Measurements from ENCODE around the gene MYO9A.
"Not testable (repeated sequence)": the region's sequence is repeated elsewhere in the genome, so short reads cannot be mapped to it uniquely, and the experiment has no call there.

Gene MYO9A

DNA sequence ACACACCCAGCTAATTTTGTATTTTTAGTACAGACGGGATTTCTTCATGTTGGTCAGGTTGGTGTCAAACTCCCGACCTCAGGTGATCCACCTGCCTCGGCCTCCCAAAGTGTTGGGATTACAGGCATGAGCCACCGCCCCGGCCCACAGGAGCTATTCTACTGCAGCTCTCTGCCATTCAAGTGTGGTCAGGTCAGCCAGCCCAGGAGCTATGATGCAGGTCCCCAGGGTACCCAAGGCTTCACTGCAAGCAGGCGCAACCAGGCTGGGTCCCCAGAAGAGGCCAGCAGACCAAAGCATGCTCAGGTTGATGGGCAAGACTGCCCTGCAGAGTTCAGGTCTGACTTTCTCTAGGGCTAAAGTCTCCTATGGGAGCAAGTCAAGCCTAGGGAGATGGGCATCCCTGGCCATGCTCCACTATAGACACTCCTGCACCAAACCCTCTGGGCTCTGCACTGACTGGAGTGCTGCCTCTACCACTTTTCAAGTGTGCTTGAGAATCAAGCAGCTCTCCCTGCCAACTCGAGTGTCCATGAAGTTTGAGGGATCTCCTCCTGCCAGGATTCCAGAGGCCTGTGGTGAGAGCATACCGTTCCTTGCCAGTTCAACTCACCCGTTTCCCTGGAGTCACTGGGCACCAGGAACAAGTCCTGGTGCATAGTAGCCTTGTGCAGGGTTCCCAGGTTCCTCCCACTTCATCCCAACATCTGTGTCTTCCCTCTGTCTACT lies 30.9 kb downstream of the MYO9A start:
- DNase-seq: no peak

DNA sequence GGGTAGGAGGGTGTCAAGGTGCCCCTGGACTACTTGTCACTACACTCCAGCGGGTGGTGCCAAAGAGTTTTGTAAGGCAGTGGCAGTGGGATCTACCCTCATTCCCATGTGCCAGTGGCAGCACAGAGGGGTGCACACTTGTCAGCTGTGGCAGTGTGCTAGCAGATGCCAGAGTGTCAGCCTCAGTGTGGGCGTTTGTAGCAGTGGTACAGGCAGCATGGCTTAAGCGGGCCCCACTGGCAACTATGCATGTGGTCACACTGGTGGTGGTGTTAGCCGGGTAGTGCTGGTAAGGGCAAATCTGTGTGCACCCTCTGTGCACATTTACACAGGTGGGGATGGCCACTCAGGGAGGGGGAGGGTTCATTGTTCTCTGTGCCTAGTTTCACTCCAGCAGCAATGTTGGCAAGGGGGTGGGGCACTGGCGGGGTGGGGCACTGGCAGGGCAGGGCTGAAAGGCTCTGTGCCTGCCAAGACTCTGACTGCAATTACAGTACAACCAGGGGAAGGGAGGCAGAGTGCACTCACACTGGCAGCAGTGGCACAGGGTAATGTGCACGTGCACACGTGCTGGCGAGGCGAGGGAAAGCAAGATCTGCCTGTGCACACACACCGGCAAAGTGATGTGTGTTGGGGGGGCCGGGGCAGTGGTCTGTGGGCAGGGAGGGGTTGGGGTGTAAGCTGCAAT lies 31.8 kb downstream of the MYO9A start:
- DNase-seq: no peak

DNA sequence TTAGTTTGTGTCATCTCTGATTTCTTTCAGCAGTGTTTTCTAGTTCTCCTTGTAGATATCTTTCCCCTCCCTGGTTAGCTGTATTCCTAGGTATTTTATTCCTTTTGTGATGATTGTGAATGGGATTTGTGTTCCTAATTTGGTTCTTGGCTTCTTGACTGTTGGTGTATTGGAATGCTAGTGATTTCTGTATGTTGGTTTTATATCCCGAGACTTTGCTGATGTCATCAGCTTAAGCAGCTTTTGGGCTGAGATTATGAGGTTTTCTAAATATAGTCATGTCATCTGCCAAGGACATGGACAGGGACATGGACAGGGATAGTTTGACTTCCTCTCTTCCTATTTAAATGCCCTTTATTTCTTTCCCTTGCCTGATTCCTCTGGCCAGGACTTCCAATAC lies 35.8 kb downstream of the MYO9A start:
- DNase-seq: no peak

DNA sequence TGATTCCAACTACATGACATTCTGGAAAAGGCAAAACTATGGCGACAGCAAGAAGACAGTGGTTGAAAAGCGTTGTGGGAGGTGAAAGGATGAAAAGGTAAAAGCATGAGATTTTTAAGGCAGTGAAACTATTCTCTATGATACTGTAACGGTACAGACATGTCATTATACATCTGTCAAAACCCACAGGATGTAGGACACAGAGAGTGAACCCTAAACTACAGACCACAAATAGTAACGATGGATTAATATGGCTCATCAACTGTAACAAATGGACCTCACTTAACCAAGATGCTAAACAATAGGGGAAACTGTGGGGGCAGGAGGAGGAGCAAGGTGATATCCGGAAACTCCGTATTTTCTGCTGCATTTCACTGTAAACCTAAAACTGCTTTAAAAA lies 39.1 kb downstream of the MYO9A start:
- no peak for DNase-seq

DNA sequence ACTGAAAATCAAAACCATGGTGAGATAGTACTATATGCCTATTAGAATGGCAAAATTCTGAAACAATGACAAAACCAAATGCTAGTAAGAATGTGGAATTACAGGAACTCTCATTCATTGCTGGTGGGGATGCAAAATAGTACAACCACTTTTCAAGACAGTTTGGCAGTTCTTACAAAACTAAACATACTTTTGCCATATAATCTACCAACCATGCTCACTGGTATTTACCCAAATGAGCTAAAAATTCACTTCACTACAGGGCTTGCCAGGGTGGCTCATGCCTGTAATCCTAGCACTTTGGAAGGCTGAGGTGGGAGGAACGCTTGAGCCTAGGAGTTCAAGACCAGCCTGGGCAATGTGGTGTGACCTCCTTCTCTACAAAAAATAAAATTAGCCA lies 40.0 kb downstream of the MYO9A start:
- no peak for DNase-seq

DNA sequence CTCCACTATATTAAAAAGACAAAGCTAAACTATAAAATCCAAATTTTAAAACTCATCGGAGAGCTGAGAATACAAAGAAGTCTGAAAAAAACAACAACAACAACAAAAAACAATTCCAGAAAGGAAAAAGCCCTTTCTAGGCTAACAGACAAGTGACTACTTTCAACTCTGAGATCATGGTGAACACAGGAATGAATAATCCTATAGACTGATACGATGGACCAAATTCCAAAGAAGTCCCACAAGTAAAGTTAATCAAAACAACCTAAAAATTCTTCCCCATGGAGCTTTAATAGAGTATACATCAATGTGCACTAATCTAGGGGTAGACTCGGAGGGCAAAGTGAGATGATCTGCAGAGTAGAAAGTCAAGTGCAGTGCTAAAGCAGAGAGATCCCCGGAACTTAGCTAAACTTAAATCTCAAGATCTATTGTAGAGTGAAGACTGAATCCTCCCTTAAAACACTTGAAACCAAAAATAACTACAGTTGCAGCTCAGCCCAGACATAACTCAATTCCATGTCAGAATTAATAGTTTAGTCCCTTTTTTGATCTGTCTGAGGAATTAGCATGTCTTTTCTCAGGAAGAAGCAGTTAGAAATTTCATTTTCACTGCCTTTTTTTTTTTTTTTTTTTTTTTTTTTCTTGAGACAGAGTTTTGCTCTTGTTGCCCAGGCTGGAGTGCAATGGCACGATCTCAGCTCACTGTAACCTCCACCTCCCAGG lies 43.5 kb downstream of the MYO9A start:
- no peak for DNase-seq

DNA sequence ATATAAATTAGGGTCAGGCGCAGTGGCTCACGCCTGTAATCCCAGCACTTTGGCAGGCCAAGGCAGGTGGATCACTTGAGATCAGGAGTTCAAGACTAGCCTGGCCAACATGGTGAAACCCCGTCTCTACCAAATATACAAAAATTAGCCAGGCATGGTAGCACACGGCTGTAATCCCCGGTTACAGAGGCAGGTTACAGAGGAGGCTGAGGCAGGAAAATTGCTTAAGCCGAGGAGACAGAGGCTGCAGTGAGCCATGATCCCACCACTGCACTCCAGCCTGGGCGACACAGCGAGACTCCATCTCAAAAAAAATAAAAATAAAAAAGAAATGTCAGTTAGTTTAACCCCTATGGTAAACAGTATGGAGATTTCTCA lies 46.5 kb downstream of the MYO9A start:
- DNase-seq: not testable (repeated sequence)

DNA sequence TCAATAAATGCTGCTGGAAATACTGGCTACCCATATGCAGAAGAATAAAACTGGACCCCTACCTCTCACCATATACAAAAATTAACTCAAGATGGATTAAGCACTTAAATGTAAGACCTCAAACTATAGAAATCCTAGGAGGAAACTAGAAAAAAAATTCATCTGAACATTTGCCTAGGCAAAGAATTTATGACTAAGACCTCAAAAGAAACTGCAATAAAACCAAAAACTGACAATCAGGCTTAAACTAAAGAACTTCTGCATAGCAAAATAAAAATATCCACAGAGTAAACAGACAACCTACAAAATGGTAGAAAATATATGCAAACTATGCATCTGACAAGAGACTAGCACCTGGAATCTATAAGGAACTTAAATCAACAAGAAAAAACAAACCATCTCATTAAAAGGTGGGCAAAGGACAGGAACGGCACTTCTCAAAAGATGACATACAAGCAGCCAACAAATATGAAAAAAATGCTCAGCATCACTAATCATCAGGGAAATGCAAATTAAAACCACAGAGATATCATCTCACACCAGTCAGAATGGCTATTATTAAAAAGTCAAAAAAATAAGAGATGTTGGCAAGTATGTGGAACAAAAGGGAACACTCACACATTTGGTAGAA lies 47.0 kb downstream of the MYO9A start:
- no peak for DNase-seq

DNA sequence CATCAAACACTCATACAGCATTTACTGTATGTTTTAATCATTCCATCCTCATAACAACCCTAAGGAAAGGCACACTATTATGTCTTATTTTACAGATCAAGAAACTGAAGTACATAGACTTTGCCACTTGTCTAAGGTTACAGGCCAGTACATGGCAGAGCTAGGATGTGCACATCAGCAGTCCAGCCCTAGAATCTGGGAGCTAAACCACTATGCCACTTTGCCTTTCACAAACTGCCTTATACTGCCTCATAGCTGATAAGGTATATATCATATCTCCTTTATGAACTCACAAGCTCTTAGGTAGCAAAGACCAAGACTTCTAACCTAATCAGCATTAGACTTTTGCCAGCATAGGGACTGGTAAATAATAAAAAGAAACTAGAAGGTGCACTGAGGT lies 49.1 kb downstream of the MYO9A start:
- DNase-seq: no peak

DNA sequence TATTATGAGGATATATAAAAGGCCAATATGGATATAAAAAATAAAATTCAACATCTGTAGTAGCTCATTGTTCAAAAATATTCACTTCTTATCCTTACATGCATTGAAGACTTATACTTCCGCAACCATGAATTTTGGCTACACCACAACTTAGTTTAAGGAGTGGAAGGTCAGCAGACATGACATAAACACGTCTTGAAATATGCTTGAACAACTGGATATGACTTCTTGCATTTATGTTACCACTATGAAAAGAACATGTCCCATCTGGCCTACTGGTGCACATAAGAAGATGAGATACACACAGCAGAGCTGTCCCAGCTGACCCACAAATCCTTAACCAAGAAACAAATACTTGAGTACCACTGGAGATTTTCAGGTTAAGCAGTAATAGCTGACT lies 52.1 kb downstream of the MYO9A start:
- DNase-seq: no peak

DNA sequence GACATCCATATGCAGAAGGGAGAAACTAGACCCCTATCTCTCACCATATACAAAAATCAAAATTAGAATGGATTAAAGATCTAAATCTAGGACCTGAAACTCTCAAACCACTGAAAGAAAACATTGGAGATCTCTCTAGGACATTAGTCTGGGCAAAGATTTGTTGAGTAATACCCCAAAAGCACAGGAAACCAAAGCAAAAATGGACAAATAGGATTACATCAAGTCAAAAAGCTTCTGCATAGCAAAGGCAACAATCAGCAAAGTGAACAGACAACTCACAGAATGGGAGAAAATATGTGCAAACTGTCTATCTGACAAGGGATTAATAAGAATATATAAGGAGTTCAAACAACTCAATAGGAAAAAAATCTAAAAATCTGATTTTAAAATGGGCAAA lies 54.8 kb downstream of the MYO9A start:
- no peak for DNase-seq

DNA sequence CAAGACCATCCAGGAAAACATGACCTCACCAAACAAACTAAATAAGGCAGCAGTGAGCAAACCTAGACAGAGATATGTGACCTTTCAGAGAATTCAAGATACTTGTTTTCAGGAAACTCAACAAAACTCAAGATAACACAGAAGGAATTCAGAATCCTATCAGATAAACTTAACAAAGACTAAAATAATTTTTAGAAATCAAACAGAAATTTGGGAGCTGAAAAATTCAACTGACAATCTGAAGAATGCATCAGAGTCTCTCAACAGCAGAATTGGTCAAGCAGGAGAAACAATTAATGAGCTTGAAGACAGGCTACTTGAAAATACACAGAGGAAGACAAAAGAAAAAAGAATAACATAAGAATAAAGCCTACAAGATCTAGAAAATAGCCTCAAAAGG lies 55.6 kb downstream of the MYO9A start:
- no peak for DNase-seq

DNA sequence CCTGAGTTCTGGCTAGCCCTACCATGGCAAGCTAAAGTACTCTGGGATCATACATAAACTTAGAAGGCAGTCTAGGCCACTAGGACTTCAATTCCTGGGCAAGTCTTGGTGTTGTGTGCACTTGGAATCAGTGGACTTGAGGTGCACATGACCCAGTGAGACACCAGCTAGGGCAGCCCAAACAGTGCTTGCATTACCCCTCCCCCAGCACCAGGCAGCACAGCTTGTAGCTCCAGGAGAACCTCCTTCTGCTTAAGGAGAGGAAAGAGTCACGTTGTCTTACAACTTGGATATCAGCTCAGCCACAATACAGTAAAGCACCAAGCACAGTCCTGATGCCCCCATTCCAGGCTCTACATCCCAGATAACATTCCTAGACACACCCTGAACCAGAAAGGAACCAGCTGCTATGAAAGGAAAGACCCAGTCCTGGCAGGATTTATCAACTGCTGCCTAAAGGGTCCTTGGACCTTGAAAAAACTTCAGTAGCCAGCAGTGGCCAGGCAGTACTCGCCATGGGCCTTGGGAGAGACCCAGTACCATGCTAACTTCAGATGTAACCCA lies 57.2 kb downstream of the MYO9A start:
- DNase-seq: no peak

DNA sequence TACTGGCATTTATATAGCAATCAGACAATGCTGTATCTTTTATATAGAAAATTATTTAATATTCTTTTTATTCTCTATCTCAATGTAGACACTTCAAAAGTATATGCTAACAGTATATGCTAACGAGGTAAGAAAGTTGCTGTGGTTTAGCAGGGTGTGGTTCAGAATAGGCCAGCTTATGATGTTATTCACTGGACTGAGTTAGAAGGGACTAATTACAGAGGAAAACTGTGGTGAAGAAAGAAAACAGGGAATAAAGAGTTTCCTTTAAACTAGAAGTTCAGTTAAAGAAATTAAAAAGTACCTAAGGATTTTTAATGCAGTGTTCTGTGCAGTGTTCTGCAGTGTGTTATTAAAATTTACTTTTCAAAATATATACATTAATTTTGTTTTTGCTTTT lies 59.4 kb downstream of the MYO9A start:
- no peak for DNase-seq

DNA sequence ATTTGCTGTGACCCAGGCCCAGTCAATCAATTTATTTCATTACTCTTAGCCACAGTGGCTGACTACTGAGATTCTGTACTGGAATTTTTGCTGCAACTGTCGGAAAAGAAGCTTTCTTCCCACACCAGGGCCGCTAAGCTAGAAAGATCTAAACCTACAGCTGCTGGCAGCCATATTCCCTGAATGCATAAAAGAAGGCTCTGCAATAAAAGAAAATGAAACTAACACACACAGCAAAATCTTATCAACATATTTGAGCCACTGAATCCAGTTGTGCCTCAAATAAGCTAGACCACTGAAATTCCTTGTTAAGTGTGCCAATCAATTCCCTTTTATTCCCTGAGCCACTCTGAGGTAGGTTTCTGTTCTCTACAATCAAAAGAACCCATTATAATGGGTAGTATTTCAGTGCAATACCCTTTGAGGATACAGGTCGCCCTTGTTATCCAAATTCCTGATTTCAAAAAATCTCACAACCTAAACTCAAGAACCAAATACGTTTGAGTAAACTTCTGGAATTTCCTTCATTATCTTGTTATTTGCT lies 60.3 kb downstream of the MYO9A start:
- no peak for DNase-seq

DNA sequence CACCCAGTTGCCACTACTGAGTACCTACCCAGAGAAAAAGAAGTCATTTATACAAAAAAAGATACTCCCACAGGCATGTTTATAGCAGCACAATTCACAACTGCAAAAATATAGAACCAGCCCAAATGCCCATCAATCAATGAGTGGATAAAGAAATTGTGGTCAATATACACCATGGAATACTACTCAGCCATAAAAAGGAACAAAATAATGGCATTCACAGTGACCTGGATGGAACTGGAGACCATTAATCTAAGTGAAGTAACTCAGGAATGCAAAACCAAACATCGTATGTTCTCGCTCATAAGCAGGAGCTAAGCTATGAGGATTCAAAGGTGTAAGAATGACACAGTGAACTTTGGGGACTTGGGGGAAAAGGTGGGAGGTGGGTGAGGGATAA lies 61.7 kb downstream of the MYO9A start:
- not testable (repeated sequence) for DNase-seq

DNA sequence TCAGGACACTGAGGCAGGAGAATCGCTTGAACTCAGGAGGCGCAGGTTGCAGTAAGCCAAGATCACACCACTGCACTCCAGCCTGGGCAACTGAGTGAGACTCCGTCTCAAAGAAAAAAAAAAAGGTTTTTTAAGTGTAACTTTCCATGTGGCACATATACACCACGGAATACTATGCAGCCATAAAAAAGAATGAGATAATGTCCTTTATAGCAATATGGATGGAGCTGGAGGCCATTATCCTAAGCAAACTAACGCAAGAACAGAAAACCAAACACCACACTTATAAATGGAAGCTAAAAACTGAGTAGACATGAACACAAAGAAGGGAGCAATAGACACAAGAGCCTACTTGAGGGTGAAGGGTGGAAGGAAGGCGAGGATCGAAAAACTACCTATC lies 64.7 kb downstream of the MYO9A start:
- not testable (repeated sequence) for DNase-seq

DNA sequence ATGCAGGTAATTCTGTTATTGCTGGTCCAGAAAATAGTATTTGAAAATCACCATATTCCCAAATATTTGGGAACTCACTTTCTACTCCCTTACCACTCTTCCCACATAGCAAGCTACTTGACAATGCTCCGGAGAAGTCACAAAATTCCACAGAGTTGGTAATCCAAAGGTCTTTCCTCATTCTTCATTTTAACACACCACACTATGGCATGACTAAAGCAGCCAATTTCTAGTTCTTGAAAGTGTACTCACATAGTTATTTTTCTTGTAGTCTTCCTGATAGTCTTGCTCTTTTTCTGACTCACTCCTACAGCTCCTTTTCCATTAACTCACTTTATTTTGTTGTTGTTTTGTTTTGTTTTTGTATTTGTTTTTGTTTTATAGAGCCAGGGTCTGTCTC lies 67.2 kb downstream of the MYO9A start:
- no peak for DNase-seq

DNA sequence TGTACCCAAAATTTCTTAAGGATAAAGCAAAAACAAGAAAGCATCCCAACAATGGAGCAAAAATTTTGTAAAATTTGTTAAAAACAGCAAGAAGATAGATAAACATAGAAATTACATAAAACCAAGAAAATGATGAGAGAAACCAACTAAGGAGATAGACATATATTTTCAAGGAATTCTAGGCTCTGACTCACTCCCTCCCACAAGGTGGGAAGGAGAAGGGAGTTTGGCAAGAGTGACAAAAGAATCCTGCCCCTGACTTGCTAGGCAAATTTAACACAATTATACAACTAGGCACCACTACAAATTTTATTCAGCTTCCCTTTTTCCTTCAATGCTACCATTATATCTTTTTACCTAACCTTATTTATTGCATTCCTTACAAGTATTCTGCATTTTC lies 70.9 kb downstream of the MYO9A start:
- no peak for DNase-seq

DNA sequence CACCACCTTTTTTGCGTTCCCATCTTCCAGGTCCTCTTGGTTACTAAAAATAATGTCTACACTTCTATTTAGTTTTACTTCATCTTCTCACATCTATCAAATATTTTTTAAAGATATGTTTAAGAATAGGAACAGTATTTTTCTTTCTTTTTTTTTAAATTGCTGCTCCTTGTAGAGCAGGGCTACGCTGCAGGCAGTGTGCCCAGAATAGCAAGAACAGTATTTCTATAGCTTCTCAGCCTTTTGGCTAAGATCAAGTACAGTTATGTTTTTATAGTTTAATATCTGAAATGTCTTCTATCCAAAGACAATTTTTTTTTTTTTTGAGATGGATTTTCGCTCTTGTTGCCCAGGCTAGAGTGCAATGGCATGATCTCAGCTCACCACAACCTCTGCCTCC lies 73.0 kb downstream of the MYO9A start:
- no peak for DNase-seq

DNA sequence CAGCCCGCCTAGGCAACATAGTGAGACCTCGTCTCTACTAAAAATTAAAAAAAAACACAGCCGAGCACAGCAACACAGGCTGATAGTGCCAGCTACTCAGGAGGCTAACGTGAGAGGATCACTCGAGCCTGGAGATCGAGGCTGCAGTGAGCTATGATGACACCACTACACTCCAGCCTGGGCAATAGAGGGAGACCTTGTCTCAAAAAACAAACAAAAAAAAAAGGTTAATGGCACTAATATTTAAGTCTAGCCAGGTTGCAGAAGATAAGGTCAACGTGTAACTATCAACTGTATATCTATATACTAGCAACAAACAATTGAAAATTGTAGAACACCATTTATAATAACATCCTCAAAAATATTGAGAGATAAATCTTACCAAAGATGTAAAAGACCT lies 75.1 kb downstream of the MYO9A start:
- DNase-seq: no peak

DNA sequence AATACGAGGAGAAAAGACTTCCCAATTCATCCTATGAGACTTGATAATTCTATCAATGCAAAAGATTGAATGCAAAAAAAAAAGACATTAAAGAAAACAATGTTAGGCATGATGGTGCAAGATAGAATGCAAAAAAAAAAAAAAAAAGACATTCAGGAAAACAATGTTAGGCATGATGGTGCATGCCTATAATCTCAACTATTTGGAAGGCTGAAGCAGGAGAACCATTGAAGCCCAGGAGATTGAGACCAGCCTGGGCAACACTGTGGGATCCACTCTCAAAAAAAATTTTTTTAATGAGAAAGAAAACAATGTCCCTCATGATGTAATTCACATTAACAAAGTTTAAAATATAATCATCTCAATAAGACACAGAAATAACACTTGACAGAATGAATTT lies 75.9 kb downstream of the MYO9A start:
- no peak for DNase-seq

DNA sequence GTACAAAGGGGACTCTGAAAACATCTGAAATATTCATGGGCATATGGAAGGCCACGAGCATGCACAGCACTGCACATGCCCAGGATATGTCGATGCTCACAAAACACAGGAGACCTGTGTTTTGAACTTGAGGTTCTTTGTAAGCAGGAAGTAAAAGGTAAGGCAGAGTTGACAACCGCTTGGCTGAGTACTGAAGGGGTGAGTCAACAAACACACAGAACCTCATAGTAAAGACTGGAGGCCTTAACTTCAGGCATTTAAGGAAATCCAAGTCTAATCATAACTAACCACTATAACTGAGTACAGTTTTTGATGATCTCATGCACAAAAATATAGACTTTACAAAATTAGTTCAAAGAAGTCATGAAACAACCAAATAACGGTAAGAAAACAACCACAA lies 80.6 kb downstream of the MYO9A start:
- DNase-seq: no peak

Measured in NCI-H1930 (cell line).